Measurements from ENCODE around the gene TCF19.

DNA sequence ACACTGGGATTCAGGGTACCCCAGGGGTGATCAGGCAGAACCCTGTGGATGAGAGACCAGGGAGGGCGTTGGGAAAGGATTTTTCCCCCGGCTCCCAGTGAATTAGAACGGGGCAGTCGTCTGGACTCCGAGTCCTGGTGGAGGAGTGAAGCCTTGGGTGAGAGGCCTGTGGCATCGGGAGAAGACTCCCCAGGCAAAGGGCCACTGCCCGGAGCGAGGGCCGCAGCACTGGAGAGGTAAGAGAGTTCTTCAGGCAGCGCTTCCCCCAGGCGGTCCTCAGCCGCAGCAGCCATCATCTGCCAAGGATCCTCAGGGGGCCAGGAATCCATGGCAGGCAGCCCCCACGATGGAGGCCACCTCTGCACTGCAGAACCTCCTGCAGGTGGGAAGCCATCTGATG is 46.7 kb upstream of the TCF19 start:
- TF ChIP-seq, protein P1, sequence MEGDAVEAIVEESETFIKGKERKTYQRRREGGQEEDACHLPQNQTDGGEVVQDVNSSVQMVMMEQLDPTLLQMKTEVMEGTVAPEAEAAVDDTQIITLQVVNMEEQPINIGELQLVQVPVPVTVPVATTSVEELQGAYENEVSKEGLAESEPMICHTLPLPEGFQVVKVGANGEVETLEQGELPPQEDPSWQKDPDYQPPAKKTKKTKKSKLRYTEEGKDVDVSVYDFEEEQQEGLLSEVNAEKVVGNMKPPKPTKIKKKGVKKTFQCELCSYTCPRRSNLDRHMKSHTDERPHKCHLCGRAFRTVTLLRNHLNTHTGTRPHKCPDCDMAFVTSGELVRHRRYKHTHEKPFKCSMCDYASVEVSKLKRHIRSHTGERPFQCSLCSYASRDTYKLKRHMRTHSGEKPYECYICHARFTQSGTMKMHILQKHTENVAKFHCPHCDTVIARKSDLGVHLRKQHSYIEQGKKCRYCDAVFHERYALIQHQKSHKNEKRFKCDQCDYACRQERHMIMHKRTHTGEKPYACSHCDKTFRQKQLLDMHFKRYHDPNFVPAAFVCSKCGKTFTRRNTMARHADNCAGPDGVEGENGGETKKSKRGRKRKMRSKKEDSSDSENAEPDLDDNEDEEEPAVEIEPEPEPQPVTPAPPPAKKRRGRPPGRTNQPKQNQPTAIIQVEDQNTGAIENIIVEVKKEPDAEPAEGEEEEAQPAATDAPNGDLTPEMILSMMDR (IDR thresholded peaks at IDR 0.05) = no peak
- TF ChIP-seq POLR2A (IDR thresholded peaks at IDR 0.05) = no peak
